ENCODE results near the gene MRGPRX2. TPM values are rescaled to one million over a fixed set of nuclear protein-coding genes. Genes with fewer than 3 reads are reported as not detected.

Gene MRGPRX2
- total RNA-seq, 6 donors from 2014 or later, result 0.14 TPM; not detected in 5

DNA sequence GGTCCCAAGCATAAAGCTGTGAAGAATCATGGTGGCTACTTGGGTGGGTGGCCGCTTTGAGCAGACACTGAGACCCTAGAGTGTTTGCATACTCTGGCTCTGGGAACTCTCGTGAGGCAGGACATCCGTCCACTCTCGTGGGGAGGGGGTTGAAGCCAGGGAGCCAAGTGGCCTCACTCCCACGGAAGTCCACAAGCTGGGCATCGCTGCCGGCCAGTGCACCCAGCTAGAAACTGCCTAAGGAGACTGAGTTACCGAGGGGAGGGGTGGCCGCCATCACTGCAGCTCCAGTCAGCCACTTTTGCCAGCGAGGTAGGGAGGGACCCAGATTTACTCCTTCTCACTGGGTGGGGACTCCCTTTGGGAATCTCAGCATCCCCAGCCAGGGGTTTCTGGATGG lies 20.5 kb downstream of the MRGPRX2 start:
- no peak overlapping the region for H3K27ac ChIP-seq
- H3K9me3 ChIP-seq, result no peaks in the 10 kb centered on the region
- H3K27me3 ChIP-seq, result no peaks in the 10 kb centered on the region
- no peaks in the 10 kb centered on the region for H3K4me1 ChIP-seq
- peak in 1 of 2 donors; percentile 40 for DNase-seq
- TF ChIP-seq POLR2AphosphoS5 (IDR thresholded peaks at IDR 0.05) (no peak), EP300 (IDR thresholded peaks at IDR 0.05) (no peak), POLR2A (IDR thresholded peaks at IDR 0.05) (no peak)
- TF ChIP-seq, protein P1, sequence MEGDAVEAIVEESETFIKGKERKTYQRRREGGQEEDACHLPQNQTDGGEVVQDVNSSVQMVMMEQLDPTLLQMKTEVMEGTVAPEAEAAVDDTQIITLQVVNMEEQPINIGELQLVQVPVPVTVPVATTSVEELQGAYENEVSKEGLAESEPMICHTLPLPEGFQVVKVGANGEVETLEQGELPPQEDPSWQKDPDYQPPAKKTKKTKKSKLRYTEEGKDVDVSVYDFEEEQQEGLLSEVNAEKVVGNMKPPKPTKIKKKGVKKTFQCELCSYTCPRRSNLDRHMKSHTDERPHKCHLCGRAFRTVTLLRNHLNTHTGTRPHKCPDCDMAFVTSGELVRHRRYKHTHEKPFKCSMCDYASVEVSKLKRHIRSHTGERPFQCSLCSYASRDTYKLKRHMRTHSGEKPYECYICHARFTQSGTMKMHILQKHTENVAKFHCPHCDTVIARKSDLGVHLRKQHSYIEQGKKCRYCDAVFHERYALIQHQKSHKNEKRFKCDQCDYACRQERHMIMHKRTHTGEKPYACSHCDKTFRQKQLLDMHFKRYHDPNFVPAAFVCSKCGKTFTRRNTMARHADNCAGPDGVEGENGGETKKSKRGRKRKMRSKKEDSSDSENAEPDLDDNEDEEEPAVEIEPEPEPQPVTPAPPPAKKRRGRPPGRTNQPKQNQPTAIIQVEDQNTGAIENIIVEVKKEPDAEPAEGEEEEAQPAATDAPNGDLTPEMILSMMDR (IDR thresholded peaks at IDR 0.05), result no peak
- ATAC-seq (ENCODE audit: low FRiP score in 2 of 2), result no peak
- H3K4me3 ChIP-seq, result no peak overlapping the region
- no peaks in the 10 kb centered on the region for H3K36me3 ChIP-seq
- WGBS, 2 donors, result 88% methylated on average over 10 of the region's 10 CpGs; no CpG with 5 or more reads in 1 of the 2 donors

DNA sequence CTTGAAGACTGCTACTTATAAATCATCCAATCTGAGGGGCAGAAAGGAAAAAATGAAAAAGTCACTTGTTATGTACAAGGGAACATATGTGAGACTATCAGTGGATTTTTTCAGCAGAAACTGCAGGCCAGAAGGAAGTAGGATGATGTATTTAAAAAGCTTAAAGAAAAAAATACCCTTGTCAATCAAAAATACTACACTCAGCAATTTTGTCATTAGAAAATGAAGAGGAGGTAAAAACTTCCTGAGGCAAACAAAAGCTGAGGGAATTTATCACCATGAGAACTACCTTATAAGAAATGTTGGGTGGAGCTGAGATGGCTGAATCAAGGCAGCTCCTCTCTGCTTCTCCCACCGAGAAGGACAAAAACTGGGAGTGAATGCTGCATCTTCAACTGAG lies 21.1 kb downstream of the MRGPRX2 start:
- Histone ChIP-seq H3K9me3 (no peaks in the 10 kb centered on the region), H3K4me3 (no peak overlapping the region), H3K4me1 (no peaks in the 10 kb centered on the region), H3K27ac (no peak overlapping the region), H3K36me3 (no peaks in the 10 kb centered on the region), H3K27me3 (no peaks in the 10 kb centered on the region)
- ATAC-seq (ENCODE audit: low FRiP score in 2 of 2) (no peak), DNase-seq (no peak)
- no peak for TF ChIP-seq POLR2A (IDR thresholded peaks at IDR 0.05)
- no peak for TF ChIP-seq POLR2AphosphoS5 (IDR thresholded peaks at IDR 0.05)
- TF ChIP-seq, protein P1 (IDR thresholded peaks at IDR 0.05), result no peak
- no peak for TF ChIP-seq EP300 (IDR thresholded peaks at IDR 0.05)
- 76 to 94% methylated on average over 1 of the region's 1 CpG for WGBS, 2 donors

DNA sequence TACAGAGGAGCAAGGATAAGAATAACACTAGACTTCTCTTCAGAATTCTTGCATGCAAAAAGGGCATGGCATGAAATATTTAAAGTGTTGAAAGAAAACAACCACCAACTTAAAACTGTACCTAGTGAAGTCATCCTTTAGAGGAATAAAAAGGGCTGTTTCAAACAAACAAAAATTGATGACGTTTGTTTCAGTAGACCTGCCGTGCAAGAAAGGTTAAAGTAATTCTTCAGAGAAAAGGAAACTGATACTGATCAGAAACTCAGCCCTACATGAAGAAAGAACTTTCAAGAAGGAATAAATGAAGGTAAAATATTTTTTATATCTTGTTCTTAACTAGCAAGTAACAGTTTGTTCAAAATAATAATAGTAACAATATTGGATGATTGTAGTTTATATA lies 27.5 kb downstream of the MRGPRX2 start:
- H3K9me3 ChIP-seq, result no peaks in the 10 kb centered on the region

DNA sequence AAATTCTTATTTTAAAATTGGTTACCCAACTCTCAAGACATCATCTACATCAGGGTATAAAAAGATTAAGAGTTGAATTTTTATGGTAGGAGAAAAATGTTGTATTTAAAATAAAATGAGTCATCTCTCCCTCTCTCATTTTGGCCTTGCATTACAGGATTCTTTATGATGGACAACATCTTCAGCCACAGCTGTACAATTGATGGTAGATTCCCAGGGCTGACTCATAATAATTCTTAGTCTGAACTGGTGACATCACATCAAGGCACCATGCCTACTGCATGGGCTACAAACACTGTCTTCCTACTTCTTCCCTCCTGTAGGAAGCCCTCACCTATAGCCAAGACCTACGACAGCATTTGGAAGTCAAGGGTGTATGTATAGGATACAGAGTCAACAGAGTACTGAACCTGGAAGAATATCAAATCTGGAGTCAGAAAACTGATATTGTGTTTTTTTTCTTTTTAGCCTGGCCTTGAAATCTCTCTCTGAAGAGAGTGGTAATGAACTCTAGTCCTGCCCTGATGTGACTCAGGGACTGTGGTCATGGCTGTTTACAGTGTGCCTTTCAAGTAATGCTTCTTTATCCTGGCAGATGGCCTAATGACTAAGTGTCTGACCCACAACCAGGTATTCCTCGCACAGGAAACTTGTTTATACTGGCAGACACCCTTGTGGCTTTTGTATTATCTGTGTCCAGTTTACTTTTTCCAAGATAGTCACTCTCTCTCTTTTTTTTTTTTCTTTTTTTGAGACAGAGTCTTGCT lies 32.5 kb downstream of the MRGPRX2 start:
- Histone ChIP-seq H3K4me3 (no peak overlapping the region), H3K27ac (no peak overlapping the region), H3K4me1 (no peaks in the 10 kb centered on the region), H3K36me3 (no peaks in the 10 kb centered on the region), H3K27me3 (no peaks in the 10 kb centered on the region), H3K9me3 (no peaks in the 10 kb centered on the region)
- WGBS, 2 donors, result 52 to 64% methylated on average over 2 of the region's 2 CpGs
- no peak for DNase-seq
- TF ChIP-seq, protein P1 (IDR thresholded peaks at IDR 0.05), result no peak
- no peak for TF ChIP-seq EP300 (IDR thresholded peaks at IDR 0.05)
- TF ChIP-seq POLR2AphosphoS5 (IDR thresholded peaks at IDR 0.05), result no peak
- no peak for TF ChIP-seq POLR2A (IDR thresholded peaks at IDR 0.05)
- no peak for ATAC-seq (ENCODE audit: low FRiP score in 2 of 2)

More for the DNA sequence above, 27.5 kb downstream of the MRGPRX2 start:
- Histone ChIP-seq H3K27ac (no peak overlapping the region), H3K4me1 (no peaks in the 10 kb centered on the region), H3K27me3 (no peaks in the 10 kb centered on the region), H3K4me3 (no peak overlapping the region), H3K36me3 (no peaks in the 10 kb centered on the region)
- no peak for ATAC-seq (ENCODE audit: low FRiP score in 2 of 2)
- TF ChIP-seq POLR2AphosphoS5 (IDR thresholded peaks at IDR 0.05) (no peak), EP300 (IDR thresholded peaks at IDR 0.05) (no peak), POLR2A (IDR thresholded peaks at IDR 0.05) (no peak)
- TF ChIP-seq, protein P1 (IDR thresholded peaks at IDR 0.05), result no peak
- no peak for DNase-seq
- WGBS, 2 donors, result 65 to 67% methylated on average over 2 of the region's 2 CpGs

DNA sequence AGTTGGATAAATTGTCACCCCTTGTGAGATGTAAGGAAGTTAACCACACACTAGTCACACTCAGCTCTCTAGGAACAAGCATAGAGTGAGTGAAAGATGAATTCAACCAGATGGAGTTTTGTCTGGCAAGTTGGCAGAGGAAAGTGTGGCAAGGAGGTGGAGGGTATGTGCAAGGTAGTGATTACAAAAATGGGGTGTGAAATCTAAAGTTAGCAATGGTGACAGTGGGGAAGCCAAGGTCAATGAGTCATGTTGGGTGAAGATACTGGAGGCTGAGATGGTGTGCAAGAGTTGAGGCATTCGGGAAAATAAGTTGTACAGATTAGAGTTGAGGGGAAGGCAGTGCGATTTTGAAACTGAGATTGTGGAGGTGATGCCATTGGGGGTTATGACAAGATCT lies 33.7 kb downstream of the MRGPRX2 start:
- H3K9me3 ChIP-seq, result no peaks in the 10 kb centered on the region
- TF ChIP-seq EP300 (IDR thresholded peaks at IDR 0.05), result no peak
- TF ChIP-seq POLR2AphosphoS5 (IDR thresholded peaks at IDR 0.05), result no peak
- TF ChIP-seq, protein P1 (IDR thresholded peaks at IDR 0.05), result no peak
- TF ChIP-seq POLR2A (IDR thresholded peaks at IDR 0.05), result no peak
- H3K27ac ChIP-seq, result no peak overlapping the region
- DNase-seq (no peak), ATAC-seq (ENCODE audit: low FRiP score in 2 of 2) (no peak)
- H3K27me3 ChIP-seq, result no peaks in the 10 kb centered on the region
- H3K4me1 ChIP-seq, result no peaks in the 10 kb centered on the region
- H3K4me3 ChIP-seq, result no peak overlapping the region
- no peaks in the 10 kb centered on the region for H3K36me3 ChIP-seq
- 78 to 92% methylated on average over 2 of the region's 2 CpGs for WGBS, 2 donors

Measured in upper lobe of left lung (tissue), 6 donors.